Femur (tissue), 1 donor: ENCODE data around the gene MYO5A.

Experiments used
- DNase-seq: peaks from one replicate; pipeline ENCODE4 v3.0.0-alpha.2; 2017

Gene MYO5A

GRCh38 chr15:52414936-52415335 is 113.7 kb downstream of the MYO5A start:
- DNase-seq: no peak

- no peak for DNase-seq
Measured at GRCh38 chr15:52408823-52409222, 119.9 kb downstream of the MYO5A start.

DNA sequence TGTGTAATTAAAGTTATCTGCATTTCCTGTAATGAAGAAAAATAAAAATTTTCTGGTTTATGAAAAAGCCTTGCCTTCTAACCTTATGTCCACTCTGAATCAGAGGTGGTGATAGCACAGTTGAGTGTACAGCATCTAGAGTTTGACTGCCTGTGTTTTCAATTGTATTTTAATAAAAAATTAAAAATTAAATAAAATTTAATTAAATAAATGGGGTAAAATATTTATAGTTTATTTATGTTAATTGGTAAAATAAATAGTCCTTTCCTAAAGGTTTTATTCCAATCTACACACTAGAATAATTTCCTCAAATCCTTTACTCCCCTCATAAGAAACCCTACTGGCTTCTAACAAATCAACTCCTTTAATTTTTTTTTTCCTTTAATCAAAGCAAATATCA is 121.3 kb downstream of the MYO5A start:
- no peak for DNase-seq

GRCh38 chr15:52406601-52407000 is 122.1 kb downstream of the MYO5A start:
- no peak for DNase-seq

- no peak for DNase-seq
Measured at GRCh38 chr15:52405856-52406255, 122.8 kb downstream of the MYO5A start.

- DNase-seq: no peak
Measured at GRCh38 chr15:52397118-52397517, 131.6 kb downstream of the MYO5A start.

DNA sequence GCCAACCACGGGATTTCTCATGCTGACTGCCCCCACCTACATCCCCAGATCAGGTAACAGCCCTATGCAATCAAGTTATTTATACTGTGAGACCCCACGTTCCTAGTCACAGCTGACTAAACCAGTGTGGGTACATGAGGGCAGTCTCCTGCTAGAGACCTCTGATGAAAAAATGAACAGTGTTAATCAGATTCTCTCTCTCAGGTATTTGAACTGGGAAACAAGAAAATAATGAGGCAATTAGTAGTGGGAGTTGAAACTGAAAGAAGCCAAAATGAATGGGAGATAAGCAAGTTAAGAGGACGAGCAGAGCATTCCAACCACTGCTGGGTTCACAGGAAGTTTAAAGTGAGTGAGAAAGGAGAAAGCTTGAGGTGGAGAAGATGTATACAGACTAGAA is 134.6 kb downstream of the MYO5A start:
- no peak for DNase-seq

DNA sequence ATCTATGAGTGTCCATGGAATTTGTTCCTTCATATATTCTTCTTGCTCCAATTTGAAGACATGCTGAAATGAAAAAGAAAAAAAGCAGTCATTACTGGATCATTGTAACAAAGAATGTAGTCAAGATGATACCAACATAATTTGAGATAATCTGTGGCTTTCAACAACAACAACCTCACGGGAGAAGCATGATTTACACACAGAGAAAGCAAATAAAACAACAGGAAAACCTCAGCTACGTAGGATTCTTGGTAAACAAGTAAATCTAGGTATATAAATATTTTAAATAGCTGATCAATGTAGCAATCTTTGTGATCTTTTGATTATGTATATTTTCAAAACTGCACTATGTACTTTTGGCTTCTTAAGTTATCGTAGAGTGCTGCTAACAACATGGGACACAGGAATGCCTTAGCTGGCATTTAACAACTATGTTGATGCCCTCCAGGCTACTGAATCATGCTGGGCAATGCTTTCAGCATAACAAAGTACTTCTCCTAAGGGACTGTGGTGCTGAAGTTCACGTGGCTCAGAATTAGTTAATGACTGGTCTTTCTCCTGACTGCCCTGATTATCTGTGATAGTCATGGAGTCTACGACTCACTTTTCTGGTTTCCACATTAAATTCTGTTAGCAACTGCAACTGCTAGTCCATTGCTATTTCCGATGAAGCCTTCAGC is 136.5 kb downstream of the MYO5A start:
- no peak for DNase-seq

- DNase-seq: no peak
Measured at GRCh38 chr15:52391069-52391468, 137.6 kb downstream of the MYO5A start.

DNA sequence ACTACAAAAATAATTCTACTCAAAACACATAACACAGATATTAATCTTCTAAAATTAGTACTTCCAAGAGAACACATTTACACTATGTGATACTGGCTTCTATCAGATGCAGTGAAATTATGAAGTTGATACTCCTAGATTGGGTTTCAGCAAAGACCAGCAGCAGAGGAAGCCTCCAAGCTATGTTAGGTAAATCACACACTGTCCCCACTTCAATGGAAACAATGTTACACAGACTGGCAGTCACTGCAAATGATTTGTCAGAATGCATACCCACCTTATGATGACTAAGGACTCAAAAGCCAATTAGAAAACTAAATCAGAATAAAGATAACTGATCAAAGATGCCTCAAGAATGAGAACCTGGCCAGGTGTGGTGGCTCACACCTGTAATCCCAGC is 143.0 kb downstream of the MYO5A start:
- DNase-seq: no peak

DNA sequence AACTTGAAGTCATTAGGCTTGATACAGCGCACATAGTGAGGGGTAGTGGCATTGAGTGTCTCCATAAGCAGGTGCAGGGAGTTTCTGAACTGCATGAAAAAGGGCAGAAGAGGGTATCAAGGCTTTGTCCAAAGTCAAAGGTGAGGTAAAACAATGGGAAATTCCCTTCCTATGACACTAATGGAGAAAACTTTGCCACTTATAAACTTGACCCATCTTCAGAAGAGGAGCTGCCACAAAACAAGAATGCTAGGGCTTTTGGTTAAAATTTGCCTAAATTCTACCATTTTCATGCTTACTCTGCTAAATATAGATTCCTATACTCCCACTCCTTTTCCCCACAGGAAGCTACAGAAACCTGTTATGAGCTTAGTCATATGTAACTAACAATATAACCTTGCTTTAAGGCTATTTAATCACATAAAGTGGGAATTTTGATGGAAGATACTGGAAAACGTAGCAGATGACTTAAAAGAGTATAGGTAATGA is 145.5 kb downstream of the MYO5A start:
- no peak for DNase-seq

DNA sequence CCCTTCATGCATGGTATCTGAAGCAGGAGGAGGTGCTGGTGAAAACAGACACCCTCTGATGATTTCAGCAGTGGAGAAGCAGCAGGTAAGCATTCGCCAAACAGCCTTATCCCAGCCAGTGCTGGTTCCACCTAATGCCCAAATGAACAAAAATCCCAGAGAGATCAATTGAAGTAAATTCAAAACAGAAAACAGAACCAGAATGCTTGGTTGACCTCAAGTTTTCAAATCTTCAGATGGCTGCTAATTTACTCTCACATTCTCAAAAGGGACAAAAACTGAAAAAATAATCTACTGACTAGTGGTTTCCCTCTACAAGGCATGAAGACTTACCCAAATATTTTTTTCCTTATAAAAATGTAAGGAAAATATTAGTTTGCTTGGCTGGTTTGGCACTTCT is 146.0 kb downstream of the MYO5A start:
- DNase-seq: no peak

- DNase-seq: no peak
Measured at GRCh38 chr15:52379395-52380106, 149.1 kb downstream of the MYO5A start.

DNA sequence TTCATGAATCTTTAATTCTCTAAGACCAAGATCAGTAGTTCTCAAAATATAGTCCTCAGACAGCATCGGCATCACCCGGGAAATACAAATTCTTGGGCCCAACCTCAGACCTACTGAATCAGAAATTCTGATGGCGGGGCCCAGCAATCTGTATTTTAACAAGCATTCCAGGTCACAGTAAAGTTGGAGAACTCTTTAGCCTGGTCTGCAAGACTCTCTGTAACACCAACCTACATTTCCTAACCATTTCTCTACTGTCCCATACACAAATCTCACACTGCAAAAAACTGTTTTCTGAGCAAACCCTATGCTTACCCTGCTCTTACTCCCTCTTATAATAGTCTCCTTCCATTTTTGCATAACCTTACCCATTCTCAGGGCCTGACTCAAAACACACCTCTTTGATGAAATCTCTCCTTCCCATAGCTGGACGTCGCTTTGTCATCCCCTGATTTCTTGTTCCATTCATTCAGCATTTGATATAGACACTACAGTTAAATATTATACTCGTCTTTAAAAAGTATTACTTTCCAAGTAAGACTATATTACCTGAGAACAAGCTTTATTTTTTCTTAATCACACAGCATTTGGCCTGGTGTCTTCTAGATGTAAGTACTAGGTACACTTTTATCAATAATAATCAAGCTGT is 149.8 kb downstream of the MYO5A start:
- no peak for DNase-seq

GRCh38 chr15:52370010-52370409 is 158.7 kb downstream of the MYO5A start:
- DNase-seq: no peak

- DNase-seq: no peak
Measured at GRCh38 chr15:52369455-52369854, 159.2 kb downstream of the MYO5A start.

GRCh38 chr15:52369030-52369429 is 159.7 kb downstream of the MYO5A start:
- no peak for DNase-seq

DNA sequence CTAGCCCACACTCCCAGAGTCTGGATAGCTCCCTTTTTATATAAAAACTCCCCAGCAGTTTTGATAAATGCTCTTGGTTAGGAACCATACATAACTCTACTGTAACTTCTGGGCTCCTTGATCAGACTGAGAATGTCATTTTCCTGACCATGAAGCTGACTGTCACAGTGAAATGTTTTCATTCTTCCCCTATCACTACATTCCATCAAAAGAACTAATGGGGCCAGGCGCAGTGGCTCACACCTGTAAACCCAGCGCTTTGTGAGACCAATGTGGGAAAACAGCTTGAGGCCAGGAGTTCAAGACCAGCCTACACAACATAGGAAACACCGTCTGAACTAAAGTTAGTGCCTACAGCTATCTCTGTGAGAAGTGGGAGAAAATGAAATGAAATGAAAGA is 160.3 kb downstream of the MYO5A start:
- no peak for DNase-seq

DNA sequence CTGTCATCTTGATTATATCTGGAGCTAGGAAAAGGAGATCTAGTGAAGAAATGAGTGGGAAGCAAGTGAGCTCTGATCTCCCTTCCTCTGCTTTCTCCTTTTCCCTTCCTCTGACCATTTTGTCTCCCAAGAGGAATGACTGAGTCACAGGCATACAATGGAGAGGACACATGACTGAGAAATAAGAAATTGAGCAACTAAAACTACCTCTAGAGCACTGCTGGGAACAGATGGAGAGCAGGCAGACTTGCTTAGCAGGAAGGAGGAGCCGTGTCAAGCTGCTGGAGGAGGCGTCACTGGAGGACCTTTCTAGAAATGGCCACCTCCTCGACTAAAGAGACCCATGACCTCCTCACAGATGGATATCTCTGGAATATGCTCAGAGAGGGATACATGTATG is 166.2 kb downstream of the MYO5A start:
- DNase-seq: no peak

DNA sequence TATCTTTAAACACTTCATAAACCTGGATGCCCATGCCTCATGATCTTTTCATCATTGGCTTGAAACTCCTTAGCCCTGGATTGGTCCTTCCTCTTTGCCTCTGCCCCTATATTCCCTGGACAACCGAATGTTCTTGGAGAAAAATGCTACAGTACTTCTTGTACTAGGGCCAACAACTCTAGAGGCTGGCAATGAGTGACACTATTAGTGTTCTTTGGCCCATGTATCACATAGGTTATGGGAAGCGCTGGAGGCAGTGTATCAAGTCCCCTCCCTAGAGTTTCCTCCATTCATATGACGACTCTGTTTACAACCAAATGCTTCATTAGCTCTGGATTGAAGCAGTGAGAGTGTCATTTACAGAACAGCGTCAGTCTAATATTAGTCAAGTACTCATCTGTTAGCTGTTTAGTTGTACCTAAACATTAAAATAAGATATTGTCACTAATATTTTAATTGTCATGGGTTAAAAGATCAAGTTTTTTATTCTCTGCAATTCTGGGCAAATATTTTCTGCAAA is 166.6 kb downstream of the MYO5A start:
- no peak for DNase-seq

DNA sequence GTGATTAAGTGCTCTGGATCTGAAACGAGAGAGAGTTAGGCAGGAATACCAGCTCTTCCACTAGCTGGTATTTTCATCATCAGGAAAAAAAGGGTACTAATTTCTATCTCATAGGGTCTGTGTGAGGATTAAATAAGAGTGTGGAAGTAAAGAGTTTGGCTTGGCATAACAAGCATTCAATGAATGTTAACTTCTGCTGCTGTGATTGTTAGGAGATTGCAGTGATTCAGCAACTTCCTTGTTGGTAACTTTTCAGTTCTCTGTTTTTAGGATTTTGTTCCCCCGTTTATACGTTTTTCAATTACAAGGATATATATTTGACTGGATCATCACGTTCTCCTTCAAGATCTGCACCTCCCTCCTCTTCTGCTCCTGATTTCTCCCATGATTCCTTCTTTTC is 167.2 kb downstream of the MYO5A start:
- no peak for DNase-seq

- DNase-seq: no peak
Measured at GRCh38 chr15:52360229-52361203, 168.2 kb downstream of the MYO5A start.

DNA sequence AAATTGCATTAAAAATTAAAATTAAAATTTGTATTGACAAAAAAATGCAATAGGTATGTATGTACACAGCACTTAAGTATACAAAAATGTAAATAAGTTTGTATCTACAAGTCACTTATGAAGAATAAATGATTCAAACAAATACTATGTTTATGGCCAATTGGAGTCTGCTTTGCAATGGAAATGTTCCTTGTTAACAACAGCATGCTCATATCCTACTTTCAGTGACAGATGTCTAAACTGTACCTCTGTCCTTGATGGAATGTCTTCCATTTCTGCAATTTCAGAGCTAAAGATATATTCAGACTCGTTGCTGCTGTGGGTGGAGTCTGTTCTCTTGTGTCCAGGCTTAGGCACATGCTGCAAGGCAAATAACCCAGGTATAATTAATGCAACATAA is 169.0 kb downstream of the MYO5A start:
- DNase-seq: no peak
